ENCODE data around the gene ACOXL. TPM values are rescaled to one million over a fixed set of nuclear protein-coding genes. Genes with fewer than 3 reads are reported as not detected.

Gene ACOXL
- total RNA-seq, 3 donors from 2014 or later, result 0.24 to 0.32 (median 0.30) TPM

DNA sequence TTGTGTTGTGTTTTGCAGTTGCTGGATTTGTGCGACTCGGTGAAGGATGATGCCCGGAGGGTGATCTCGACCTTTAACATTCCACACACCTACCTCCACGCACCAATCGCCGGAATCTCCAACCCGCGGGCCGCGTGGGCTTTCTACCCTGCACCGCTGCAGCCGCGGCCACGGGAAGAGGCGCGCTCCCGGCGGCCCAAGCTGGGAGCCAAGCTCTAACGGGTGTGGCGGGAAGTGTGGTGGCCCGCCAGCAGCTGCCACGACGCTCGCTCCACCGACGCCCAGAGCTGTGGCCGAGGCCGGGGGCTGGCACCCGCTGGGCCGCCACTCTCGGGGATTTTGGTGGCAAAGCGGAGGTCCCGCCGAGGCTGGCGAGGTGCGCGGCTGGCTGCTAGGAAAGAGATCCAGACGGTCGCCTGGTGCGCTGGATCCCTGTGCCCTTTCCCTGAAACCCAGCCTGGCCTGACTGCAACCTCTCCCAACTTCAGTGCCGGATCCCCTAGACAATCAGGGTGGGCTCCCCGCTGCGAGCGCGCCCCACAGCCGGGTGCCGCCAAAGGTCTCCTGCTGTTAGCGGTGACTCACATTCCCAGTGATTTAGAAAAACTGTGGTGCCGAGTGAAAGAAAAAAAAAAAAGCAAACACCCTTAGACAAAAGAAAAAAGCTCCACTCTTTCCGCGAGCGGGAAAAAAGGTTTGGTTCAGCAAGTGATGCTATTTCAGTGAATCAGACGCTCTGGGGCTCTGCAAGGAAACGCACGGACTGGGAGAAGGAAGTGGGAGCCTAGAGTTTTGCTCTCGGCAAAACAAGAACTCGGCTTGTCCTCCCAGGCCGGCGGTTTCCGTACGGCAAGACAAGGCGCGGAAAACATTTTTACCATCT lies 385.5 kb downstream of the ACOXL start:
- Mint-ChIP-seq H3K36me3 (ENCODE audit: insufficient read depth) (no peaks in the 10 kb centered on the region), H3K27me3 (ENCODE audit: low read depth) (peaks cover 47% of the 10 kb centered on the region), H3K9me3 (no peaks in the 10 kb centered on the region), H3K4me3 (peak overlapping the region; percentile 85), H3K4me1 (ENCODE audit: low read depth) (peaks cover 47% of the 10 kb centered on the region)
- DNase-seq (peak; percentile 23), ATAC-seq (no peak)

DNA sequence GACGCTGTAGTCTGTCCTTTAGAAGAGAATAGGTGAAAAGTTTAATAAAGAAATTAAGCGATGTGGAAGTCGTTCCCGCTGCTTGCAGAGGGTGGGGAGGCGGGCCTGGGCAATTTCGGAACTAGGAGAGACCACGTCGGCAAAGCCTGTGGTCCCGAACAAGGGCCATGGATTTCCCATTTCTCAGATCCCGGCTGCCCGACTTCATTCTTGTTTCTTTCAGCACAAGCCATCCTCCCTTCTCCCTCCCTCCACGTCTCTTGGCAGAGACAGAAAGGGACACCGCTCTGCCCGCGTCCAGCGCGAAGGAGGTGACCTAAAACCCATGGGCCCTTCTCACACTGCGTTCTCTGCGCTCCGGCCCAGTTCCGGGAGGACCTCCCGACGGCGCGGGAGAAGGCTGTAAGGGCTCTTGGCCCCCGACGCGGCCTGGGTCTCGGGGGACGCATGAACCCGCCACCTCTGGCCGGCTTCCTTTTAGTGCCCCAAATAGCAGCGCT lies 386.2 kb downstream of the ACOXL start:
- DNase-seq (no peak), ATAC-seq (no peak)
- H3K27me3 Mint-ChIP-seq (ENCODE audit: low read depth), result peaks cover 43% of the 10 kb centered on the region
- peaks cover 3% of the 10 kb centered on the region for H3K36me3 Mint-ChIP-seq (ENCODE audit: insufficient read depth)
- peaks cover 49% of the 10 kb centered on the region for H3K4me1 Mint-ChIP-seq (ENCODE audit: low read depth)
- peak overlapping the region; percentile 85 for H3K4me3 Mint-ChIP-seq
- H3K9me3 Mint-ChIP-seq, result no peaks in the 10 kb centered on the region

DNA sequence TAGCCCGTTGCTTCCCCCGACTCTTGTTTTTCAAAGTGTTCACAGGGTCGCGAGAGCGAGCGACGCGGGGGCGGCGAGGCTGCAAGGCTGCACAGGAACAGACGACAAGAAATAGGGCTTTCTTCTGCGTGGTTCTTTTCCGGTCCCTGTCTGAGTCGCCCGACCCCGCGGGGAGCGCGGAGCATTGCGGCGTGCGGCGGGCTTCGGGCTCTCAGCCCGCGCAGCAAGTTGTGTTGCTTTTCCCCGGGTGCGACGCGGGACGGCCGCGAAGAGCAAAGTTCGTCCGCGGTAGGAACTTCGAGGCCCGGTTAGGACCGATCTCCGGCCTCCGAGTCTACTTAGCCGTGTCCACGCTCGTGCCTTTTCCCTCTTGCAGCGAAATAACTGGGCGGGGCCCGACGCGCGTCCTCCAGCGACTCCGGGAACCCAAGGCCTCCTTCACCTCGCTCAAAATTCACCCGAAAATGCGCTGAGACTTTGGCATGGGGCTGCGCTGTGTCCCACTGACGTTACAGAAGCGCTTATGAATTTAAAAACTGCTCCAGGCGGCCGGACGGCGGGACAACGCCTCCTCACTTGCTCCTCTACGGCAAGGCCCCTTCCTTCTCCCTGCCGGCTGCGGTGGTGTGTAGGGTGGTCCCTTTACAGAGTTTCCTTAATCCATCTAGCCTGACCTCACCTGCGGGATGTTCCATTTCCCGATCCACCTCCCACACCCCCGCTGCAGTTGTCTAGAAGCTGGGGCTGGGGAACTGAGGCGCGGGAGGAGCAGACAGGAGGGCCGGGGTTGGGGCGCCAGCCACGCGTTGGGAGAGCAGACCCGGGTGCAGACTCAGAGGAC lies 386.8 kb downstream of the ACOXL start:
- Mint-ChIP-seq H3K36me3 (ENCODE audit: insufficient read depth) (peaks cover 8% of the 10 kb centered on the region), H3K27me3 (ENCODE audit: low read depth) (peaks cover 37% of the 10 kb centered on the region), H3K9me3 (no peaks in the 10 kb centered on the region), H3K4me3 (peak overlapping the region; percentile 85), H3K4me1 (ENCODE audit: low read depth) (peaks cover 51% of the 10 kb centered on the region)
- peak; percentile 32 for DNase-seq
- ATAC-seq, result no peak

DNA sequence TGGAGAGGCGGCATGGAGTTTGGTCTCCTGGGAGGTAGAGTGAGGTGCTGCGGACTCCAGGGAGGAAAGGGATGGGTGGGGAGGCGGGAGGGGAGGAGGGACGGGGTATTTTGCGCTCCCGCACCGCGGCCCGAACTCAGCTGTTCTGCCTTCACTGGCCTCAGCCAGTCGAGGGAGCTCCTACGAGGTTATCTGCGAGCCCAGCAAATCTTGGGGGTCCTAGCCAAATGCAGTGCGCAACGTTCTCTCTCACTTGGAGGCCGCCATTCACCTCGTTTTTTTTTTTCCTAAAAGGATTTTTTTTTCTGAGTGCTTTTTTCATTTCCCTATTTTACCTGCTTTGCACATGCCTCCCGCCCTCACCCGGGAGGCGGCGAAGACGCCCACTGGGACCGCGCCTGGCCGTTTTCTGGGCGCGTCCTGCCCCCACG lies 387.5 kb downstream of the ACOXL start:
- no peak for ATAC-seq
- Mint-ChIP-seq H3K4me1 (ENCODE audit: low read depth) (peaks cover 53% of the 10 kb centered on the region), H3K36me3 (ENCODE audit: insufficient read depth) (peaks cover 13% of the 10 kb centered on the region)

DNA sequence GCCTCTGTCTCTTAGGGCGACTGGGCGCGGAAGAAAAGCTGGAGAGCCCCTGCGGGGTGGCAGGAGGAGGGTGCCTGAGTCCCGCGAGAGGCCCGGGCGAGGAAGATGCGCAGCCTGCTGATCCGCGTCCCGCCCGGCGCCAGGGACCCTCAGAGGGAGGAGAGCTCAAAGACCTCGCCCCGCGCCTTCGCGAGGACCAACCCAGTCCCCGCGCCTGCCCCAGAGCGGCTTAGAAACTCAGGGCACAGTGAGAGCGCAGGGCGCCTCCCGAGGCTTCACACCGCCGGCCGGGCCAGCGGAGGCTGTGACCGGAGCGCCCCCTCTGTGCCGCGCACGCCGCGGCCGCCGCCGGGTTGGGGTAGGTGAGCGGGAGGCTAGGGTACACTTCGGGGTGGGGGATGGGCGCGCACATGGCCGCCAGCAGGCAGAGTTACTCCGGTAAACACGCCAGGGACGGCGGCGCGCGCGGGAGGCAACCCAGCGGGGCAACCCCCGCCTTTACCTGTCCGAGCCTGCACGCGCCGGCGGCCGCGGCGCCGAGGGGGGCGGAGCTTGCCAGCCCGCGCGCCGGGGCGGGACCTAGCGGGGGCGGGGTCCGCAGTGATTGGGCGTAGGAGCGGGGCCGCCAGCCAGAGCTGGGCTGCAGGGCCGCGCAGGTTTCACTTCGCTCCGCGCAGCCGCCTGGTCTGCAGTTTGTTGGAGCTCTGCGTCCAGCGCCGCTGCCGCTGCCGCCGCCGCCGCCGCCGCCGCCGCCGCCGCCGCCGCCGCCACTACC lies 388.1 kb downstream of the ACOXL start, which contains the start of gene BCL2L11:
Gene BCL2L11 (plus strand): TSS at position 662 of the 775 bp plus-strand sequence. CDS start 2,832 bp downstream, outside the sequence.
- H3K27me3 Mint-ChIP-seq (ENCODE audit: low read depth), result peaks cover 35% of the 10 kb centered on the region
- peak; percentile 91 for DNase-seq
- peaks cover 56% of the 10 kb centered on the region for H3K4me1 Mint-ChIP-seq (ENCODE audit: low read depth)
- H3K36me3 Mint-ChIP-seq (ENCODE audit: insufficient read depth), result peaks cover 19% of the 10 kb centered on the region
- H3K9me3 Mint-ChIP-seq, result no peaks in the 10 kb centered on the region
- peak; percentile 52 to 59 for ATAC-seq
- H3K4me3 Mint-ChIP-seq, result peak within 1 kb of the TSS; percentile 94

More for the DNA sequence above, 387.5 kb downstream of the ACOXL start:
- H3K4me3 Mint-ChIP-seq, result peak overlapping the region; percentile 85
- DNase-seq, result no peak
- H3K9me3 Mint-ChIP-seq, result no peaks in the 10 kb centered on the region
- peaks cover 35% of the 10 kb centered on the region for H3K27me3 Mint-ChIP-seq (ENCODE audit: low read depth)

DNA sequence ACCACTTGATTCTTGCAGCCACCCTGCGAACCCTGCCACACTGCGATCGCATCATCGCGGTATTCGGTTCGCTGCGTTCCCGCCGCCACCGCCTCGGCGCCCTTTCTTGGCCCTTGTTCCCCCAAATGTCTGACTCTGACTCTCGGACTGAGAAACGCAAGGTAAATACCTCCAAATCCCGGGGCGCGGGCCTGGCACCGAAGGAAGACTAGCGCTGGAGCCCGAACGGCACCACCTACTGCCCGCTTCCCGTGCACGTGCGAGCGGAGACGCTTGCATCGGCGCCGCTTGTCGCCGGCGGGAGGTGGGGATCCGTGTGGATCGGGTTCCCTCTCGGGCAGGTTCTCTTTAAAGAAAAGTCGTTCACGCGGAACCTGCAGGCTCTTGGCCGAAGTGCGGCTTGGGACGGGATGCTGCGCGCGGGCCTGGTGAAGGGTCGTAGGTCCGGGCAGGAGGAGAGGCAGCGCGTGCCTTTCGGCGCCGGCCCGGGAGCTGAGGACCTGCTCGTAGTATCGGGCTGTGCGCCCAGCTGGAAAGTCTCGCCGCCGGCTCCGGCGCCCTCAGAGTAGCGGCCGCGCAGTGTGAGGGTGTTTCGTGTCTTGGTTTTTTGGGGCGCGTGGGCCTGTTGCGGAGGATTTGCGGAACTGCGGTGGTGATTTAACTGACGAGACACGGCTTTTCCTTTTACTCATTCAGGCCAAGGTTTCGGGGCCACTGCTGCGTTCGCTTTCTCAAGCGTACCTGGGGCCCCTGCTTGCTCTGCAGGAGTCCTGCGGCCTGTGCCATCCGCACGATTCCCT lies 388.9 kb downstream of the ACOXL start:
- H3K9me3 Mint-ChIP-seq, result no peaks in the 10 kb centered on the region
- H3K4me3 Mint-ChIP-seq, result peak overlapping the region; percentile 94
- peak; percentile 37 for DNase-seq
- peaks cover 34% of the 10 kb centered on the region for H3K27me3 Mint-ChIP-seq (ENCODE audit: low read depth)
- ATAC-seq, result peak in 1 of 2 donors; percentile 7
- peaks cover 27% of the 10 kb centered on the region for H3K36me3 Mint-ChIP-seq (ENCODE audit: insufficient read depth)
- H3K4me1 Mint-ChIP-seq (ENCODE audit: low read depth), result peaks cover 57% of the 10 kb centered on the region

DNA sequence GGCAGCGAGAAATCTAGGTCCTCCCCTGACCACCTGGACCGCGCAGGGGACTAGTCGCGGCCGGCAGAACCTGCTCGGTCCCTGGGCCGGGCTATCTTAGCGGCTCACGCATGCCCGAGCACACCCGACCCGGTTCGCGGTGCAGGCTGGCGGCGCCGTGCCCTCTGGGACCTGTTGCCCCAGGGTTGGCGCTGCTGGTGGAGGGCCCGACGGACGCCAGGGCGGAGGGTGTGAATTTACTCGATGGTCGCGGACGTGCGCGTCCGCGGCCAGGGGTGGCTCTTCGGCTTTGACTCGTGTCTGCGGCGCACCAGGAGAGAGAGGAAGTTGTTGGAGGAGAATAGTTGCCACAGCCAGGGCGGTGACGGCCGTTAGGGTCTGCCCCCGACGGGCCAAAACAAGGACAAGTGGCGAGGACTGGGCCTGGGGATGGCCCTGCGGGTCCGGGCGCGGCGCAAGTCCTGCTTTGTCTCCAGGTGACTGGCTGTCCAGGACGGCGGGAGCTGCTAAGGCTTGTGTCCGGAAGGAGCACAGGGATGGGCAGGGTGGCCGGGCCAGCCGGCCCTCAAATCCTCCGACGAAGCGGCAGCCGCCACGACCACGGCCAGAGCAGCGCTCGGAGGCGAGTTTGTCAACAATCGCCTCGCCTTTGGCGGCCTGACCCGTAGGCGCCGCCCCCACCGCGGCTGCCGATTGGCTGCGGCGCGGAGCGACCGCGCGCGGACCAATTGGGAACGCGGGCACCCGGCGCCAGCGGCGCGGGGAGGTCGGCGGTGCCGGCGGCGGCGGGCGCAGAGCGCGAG lies 389.7 kb downstream of the ACOXL start:
- Mint-ChIP-seq H3K27me3 (ENCODE audit: low read depth) (peaks cover 28% of the 10 kb centered on the region), H3K4me1 (ENCODE audit: low read depth) (peaks cover 57% of the 10 kb centered on the region), H3K4me3 (peak overlapping the region; percentile 94), H3K9me3 (no peaks in the 10 kb centered on the region), H3K36me3 (ENCODE audit: insufficient read depth) (peaks cover 34% of the 10 kb centered on the region)
- peak; percentile 70 for DNase-seq
- ATAC-seq, result peak; percentile 55 to 59

DNA sequence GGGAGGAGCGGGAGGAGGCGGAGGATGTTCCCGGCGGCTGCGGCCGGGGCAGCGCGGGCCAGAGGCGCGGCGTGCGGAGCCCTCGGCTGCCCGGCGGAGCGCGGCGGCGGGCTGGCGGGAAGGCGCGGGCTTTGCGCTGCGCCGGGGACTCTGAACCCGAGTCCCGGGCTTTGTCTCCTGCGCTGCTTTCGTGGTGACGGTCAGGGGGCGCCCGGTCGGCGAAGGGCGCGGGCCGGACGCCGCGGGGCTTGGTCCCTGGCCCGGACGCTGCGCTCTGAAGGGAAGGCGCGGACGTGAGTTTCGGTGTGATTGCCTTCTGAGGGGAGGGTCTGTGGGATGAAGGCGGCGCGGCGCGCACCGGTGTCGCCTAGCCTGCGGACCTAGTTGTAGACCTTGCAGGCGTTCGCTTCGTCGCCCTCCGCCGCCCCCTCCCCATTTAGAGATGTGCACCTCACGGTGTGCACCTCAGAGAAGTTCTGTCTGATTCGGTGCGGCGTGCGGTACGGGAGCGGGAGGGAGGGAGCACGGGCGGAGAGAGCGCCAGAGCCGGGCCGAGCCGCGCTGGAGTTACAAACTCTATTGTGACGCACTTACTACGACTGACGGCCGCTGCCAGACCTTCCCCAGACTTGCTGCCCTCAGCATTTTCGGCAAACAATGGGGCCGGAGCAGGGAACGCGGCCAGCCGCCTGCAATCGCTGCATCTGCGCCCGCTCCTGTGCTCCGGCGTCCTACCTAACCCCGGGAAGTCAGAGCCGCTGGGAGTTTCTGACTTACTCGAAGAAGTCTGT lies 390.5 kb downstream of the ACOXL start:
- Mint-ChIP-seq H3K4me3 (peak overlapping the region; percentile 85), H3K9me3 (no peaks in the 10 kb centered on the region), H3K36me3 (ENCODE audit: insufficient read depth) (peaks cover 40% of the 10 kb centered on the region), H3K4me1 (ENCODE audit: low read depth) (peaks cover 51% of the 10 kb centered on the region), H3K27me3 (ENCODE audit: low read depth) (peaks cover 23% of the 10 kb centered on the region)
- DNase-seq (peak; percentile 17), ATAC-seq (peak; percentile 4 to 6)

DNA sequence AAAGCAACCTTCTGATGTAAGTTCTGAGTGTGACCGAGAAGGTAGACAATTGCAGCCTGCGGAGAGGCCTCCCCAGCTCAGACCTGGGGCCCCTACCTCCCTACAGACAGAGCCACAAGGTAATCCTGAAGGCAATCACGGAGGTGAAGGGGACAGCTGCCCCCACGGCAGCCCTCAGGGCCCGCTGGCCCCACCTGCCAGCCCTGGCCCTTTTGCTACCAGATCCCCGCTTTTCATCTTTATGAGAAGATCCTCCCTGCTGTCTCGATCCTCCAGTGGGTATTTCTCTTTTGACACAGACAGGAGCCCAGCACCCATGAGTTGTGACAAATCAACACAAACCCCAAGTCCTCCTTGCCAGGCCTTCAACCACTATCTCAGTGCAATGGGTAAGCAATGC lies 391.4 kb downstream of the ACOXL start:
- DNase-seq, result no peak
- Mint-ChIP-seq H3K9me3 (no peaks in the 10 kb centered on the region), H3K36me3 (ENCODE audit: insufficient read depth) (peaks cover 47% of the 10 kb centered on the region), H3K27me3 (ENCODE audit: low read depth) (peaks cover 14% of the 10 kb centered on the region), H3K4me1 (ENCODE audit: low read depth) (peaks cover 42% of the 10 kb centered on the region), H3K4me3 (peak overlapping the region; percentile 85)
- no peak for ATAC-seq

DNA sequence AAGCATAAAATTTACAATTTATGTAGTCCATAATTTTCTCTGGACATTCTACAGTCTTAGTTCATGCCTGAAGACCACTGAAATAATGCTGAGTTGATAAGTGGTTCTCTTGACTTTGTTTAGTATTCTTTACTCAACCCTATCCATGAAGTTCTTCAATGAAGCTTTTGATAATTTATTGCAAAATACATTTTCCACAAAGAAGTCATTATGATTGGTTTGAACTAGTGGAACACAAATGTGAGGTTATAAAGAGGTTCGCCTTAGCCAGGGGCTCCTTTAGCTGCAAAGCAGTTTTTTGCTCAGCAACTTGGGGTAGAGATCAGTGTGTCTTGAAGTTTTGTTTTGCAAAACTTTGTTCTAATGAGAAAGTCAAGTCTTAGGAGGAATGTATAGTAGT lies 394.2 kb downstream of the ACOXL start:
- DNase-seq (no peak), ATAC-seq (no peak)
- H3K27me3 Mint-ChIP-seq (ENCODE audit: low read depth), result peaks cover 3% of the 10 kb centered on the region
- no peaks in the 10 kb centered on the region for H3K9me3 Mint-ChIP-seq
- peaks cover 32% of the 10 kb centered on the region for H3K4me1 Mint-ChIP-seq (ENCODE audit: low read depth)
- peaks cover 66% of the 10 kb centered on the region for H3K36me3 Mint-ChIP-seq (ENCODE audit: insufficient read depth)
- no peak overlapping the region for H3K4me3 Mint-ChIP-seq

DNA sequence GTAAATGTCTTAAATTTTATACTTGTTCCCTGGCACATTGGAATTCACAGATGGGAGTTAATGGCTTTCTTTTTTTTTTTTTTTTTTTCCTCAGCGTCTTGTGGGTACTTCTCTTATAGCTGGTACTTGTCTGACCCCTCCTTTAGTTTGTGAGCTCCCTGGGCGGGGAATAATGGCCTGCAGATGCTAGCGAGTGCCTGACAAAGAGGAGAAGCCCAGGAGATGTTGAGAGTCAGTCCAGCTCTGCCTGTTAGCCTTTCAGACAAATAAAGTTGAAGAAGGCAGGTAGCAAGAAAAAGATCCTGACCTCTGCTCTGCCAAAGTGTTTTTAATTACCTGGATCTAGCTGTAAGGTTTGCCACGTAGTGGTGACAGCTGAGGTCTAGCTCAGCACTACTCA lies 395.0 kb downstream of the ACOXL start:
- DNase-seq (no peak), ATAC-seq (no peak)
- peaks cover 3% of the 10 kb centered on the region for H3K27me3 Mint-ChIP-seq (ENCODE audit: low read depth)
- H3K9me3 Mint-ChIP-seq, result no peaks in the 10 kb centered on the region
- peaks cover 35% of the 10 kb centered on the region for H3K4me1 Mint-ChIP-seq (ENCODE audit: low read depth)
- H3K4me3 Mint-ChIP-seq, result no peak overlapping the region
- H3K36me3 Mint-ChIP-seq (ENCODE audit: insufficient read depth), result peaks cover 72% of the 10 kb centered on the region

DNA sequence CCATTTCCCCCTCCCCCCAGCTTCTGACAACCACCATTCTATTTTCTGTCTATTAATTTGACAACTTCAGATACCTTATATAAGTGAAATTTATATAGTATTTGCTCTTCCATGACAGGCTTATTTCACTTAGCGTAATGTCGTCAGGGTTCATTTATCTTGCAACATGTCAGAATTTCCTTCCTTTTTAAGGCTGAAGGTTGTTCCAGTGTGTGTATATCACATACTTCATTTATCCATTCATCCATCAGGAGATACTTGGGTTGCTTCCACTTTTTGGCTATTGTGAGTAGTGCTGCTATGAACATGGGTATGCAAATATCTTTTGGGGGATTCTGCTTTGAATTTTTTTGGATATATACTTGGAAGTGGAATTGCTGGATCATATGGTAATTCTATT lies 395.7 kb downstream of the ACOXL start:
- H3K36me3 Mint-ChIP-seq (ENCODE audit: insufficient read depth), result peaks cover 72% of the 10 kb centered on the region
- H3K4me1 Mint-ChIP-seq (ENCODE audit: low read depth), result peaks cover 35% of the 10 kb centered on the region
- H3K4me3 Mint-ChIP-seq, result no peak overlapping the region
- H3K9me3 Mint-ChIP-seq, result no peaks in the 10 kb centered on the region
- H3K27me3 Mint-ChIP-seq (ENCODE audit: low read depth), result peaks cover 3% of the 10 kb centered on the region
- ATAC-seq (no peak), DNase-seq (no peak)

Data from activated T-cell treated with anti-CD3 and anti-CD28 coated beads, Interleukin-2, amount 50 U/mL, for 4 hours (primary cell).